Upper lobe of left lung (tissue), 4 donors: ENCODE data around the gene AKNAD1.

Source experiments
- POLR2A ChIP-seq, 4 donors: fragments of 450-650 bp; IDR thresholded peaks; one replicate each; pipeline ENCODE4 v1.5.1; 2016 to 2017; ENCODE audit warnings: antibody characterized with exemption in 4 of 4, mild to moderate bottlenecking in 2 of 4
- POLR2AphosphoS5 ChIP-seq, 2 donors: sonication (generic); formaldehyde crosslinking; IDR thresholded peaks; one replicate each; pipeline ENCODE4 v1.5.1; 2017; ENCODE audit warnings: antibody characterized with exemption in 2 of 2
- TF ChIP-seq, protein P1 (sequence below), 6 experiments: fragments of 450-650 bp in 4 of 6; fragments of 200-600 bp in 2 of 6; sonication (generic) in 2 of 6; IDR thresholded peaks; one replicate each; pipeline ENCODE4 v1.5.1; 2016 to 2019; ENCODE audit warnings: antibody characterized with exemption in 6 of 6

DNA sequence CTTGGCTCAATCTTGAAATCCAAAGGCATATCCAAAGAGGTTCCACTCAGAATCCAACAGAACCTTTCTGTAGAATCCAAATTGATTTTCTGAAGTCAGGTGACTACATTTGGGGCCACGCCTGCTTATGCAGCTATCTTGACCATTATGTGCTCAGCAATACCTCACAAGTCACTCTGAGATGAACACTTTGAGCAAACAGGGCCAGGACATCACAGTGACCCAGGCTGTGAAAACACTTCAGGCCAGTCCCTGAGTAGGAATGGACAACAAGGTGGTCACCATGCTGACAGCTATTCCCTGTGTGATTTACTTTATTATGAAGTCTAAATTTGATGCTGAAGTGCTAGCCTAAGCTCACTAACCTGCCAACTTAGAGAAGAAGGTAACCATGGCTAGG lies at the start of gene AKNAD1:
- TF ChIP-seq, protein P1, sequence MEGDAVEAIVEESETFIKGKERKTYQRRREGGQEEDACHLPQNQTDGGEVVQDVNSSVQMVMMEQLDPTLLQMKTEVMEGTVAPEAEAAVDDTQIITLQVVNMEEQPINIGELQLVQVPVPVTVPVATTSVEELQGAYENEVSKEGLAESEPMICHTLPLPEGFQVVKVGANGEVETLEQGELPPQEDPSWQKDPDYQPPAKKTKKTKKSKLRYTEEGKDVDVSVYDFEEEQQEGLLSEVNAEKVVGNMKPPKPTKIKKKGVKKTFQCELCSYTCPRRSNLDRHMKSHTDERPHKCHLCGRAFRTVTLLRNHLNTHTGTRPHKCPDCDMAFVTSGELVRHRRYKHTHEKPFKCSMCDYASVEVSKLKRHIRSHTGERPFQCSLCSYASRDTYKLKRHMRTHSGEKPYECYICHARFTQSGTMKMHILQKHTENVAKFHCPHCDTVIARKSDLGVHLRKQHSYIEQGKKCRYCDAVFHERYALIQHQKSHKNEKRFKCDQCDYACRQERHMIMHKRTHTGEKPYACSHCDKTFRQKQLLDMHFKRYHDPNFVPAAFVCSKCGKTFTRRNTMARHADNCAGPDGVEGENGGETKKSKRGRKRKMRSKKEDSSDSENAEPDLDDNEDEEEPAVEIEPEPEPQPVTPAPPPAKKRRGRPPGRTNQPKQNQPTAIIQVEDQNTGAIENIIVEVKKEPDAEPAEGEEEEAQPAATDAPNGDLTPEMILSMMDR (IDR thresholded peaks at IDR 0.05) = no peak
- no peak for TF ChIP-seq POLR2AphosphoS5 (IDR thresholded peaks at IDR 0.05)
- no peak for TF ChIP-seq POLR2A (IDR thresholded peaks at IDR 0.05)
